Aorta (tissue), 5 donors: ENCODE data around the gene RPL19. TPM values are rescaled to one million over a fixed set of nuclear protein-coding genes. Genes with fewer than 3 reads are reported as not detected.
"Not testable (repeated sequence)": the region's sequence is repeated elsewhere in the genome, so short reads cannot be mapped to it uniquely, and the experiment has no call there.

Source experiments
- ATAC-seq: fragments of 200-7000 bp; cut with Tn5 transposase; one replicate; pipeline ENCODE4 v1.9.1; 2022; ENCODE audit warnings: moderate library complexity; ENCODE audit not compliant: low FRiP score
- DNase-seq, 2 donors: peaks; one replicate each; pipeline ENCODE4 v3.0.0-alpha.2; 2020
- H3K27ac ChIP-seq, 2 donors: one replicate each; pipeline ENCODE4 v1.5.1; 2013; ENCODE audit warnings: low read length in 2 of 2, mild to moderate bottlenecking in 2 of 2, moderate library complexity in 2 of 2, control low read depth in 1 of 2, inconsistent platforms in 1 of 2, low read depth in 1 of 2
- H3K27me3 ChIP-seq, 2 donors: one replicate each; pipeline ENCODE4 v1.6.1; 2013; ENCODE audit warnings: control low read depth in 1 of 2, low read length in 1 of 2, mild to moderate bottlenecking in 1 of 2, moderate library complexity in 1 of 2; ENCODE audit not compliant: insufficient read depth in 2 of 2, control insufficient read depth in 1 of 2
- H3K36me3 ChIP-seq, 2 donors: one replicate each; pipeline ENCODE4 v1.6.1; 2013; ENCODE audit warnings: control low read depth in 1 of 2, low read length in 1 of 2, mild to moderate bottlenecking in 1 of 2; ENCODE audit not compliant: insufficient read depth in 2 of 2, control insufficient read depth in 1 of 2
- H3K4me1 ChIP-seq, 2 donors: one replicate each; pipeline ENCODE4 v1.6.1; 2013; ENCODE audit warnings: low read length in 2 of 2, control low read depth in 1 of 2, mild to moderate bottlenecking in 1 of 2, moderate library complexity in 1 of 2; ENCODE audit not compliant: insufficient read depth in 2 of 2, control insufficient read depth in 1 of 2
- H3K4me3 ChIP-seq, 2 donors: one replicate each; pipeline ENCODE4 v1.5.1; 2013; ENCODE audit warnings: low read length in 2 of 2, control low read depth in 1 of 2, mild to moderate bottlenecking in 1 of 2
- H3K9me3 ChIP-seq: one replicate; pipeline ENCODE4 v1.6.1; 2013; ENCODE audit warnings: mild to moderate bottlenecking, low read length; ENCODE audit not compliant: control insufficient read depth
- WGBS, 2 donors: extraction: QIAGEN DNeasy Blood & Tissue Kit; methylation state at CpG; one replicate each; pipeline ENCODE4 v1.1.7; 2013; 5-methylcytosine and 5-hydroxymethylcytosine counted together
- intact Hi-C, 2 donors: fragments of 100-400 bp; cut with DNase I; formaldehyde crosslinking; loops; one replicate each; pipeline versions ENCODE4 v1.14.2 to v1.15.0; 2022
- polyA plus RNA-seq, 2 donors: library from polyadenylated mRNA; stranded (reverse); fragments of 200-250 nt; gene quantifications; one replicate each; pipeline ENCODE4 v1.2.3, GENCODE V29; 2013
- total RNA-seq, 2 donors: library from RNA; stranded (reverse); fragmentation: NEBNext Ultra II Directional; extraction: Animal tissue kit (Norgen Biotek cat#: 25700); gene quantifications; one replicate each; pipeline ENCODE4 v1.2.1, GENCODE V29; 2021
- donor health status: healthy with polysubstance abuse.
- donor health status: Bipolar disorder and iron deficiency.
- donor health status: DM: no; HTN: no; CAD: no.
- donor health status: DM: no; HTN: no; CAD: no.
- donor health status: DM: yes; HTN: yes; CAD: no.

Gene RPL19
- total and polyA plus RNA-seq, 4 donors: 1,206 to 3,759 (median 2,107) TPM

DNA sequence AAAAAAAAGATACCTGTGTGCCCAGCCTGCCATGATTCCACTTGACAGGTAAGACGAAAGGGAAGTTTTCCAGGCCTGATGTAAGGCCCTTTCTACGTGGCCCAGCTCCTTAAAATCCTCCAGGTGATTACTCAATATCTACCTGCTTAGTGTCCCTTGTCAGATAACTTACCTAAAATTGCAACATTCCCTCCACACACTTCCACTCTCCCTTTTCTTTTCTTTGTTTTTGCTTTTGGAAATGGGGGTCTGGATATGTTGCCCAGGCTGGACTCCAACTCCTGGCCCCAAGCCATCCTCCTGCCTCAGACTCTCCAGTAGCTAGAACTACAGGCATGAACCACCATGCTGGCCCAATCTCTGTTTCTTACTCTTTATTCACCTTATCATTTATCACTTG, 41.5 kb upstream of the RPL19 start:
- H3K9me3 ChIP-seq: no peaks in the 10 kb centered on the region
- ATAC-seq (no peak), DNase-seq (no peak)
- WGBS, 2 donors: 86 to 89% methylated on average over 2 of the region's 2 CpGs
- H3K27ac ChIP-seq: no peak overlapping the region
- no peaks in the 10 kb centered on the region for H3K36me3 ChIP-seq
- H3K4me1 ChIP-seq: no peaks in the 10 kb centered on the region
- no peak overlapping the region for H3K4me3 ChIP-seq
- no peaks in the 10 kb centered on the region for H3K27me3 ChIP-seq
- intact Hi-C loops: loop anchor here (10.0 kb wide), 3 partner anchors 284 to 484 kb away; partner anchors contain the start of genes CISD3 (in 1 of the 2), EPOP (in 1 of the 2) and LASP1 (in 1 of the 2)

DNA sequence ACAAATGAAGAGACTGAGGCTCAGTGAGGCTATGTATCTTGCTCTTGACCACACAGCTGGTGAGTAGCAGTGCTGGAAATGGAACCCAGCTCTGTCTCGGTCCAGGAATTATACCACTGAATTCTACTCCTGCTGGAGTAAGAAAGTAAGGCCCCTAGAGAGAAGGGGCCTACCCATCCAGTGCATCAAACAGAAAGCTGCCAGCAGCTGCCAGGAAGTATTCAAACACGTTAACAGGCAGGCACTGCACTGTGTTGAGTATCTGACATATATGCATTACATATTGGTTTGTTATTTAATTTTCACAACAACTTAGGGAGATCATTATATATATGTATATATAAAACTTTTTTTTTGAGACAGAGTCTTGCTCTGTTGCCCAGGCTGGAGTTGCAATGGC, 38.1 kb upstream of the RPL19 start:
- H3K27me3 ChIP-seq: no peaks in the 10 kb centered on the region
- intact Hi-C loops: no loop called here
- DNase-seq (no peak), ATAC-seq (no peak)
- H3K27ac ChIP-seq: no peak overlapping the region
- H3K4me1 ChIP-seq: no peaks in the 10 kb centered on the region
- H3K4me3 ChIP-seq: no peak overlapping the region
- 81 to 85% methylated on average over 2 of the region's 2 CpGs for WGBS, 2 donors
- no peaks in the 10 kb centered on the region for H3K36me3 ChIP-seq
- H3K9me3 ChIP-seq: no peaks in the 10 kb centered on the region

- intact Hi-C loops: no loop called here
- DNase-seq (peak; percentile 96), ATAC-seq (peak; percentile 93)
These were observed 35.4 kb upstream of the RPL19 start for GRCh38 chr17:39164675-39165143.

GRCh38 chr17:39165178-39165840, 34.8 kb upstream of the RPL19 start:
- ATAC-seq (peak; percentile 4), DNase-seq (no peak)
- intact Hi-C loops: no loop called here
- no peak overlapping the region for H3K27ac ChIP-seq
- no peaks in the 10 kb centered on the region for H3K27me3 ChIP-seq
- H3K9me3 ChIP-seq: no peaks in the 10 kb centered on the region
- H3K36me3 ChIP-seq: no peaks in the 10 kb centered on the region
- peak overlapping the region; percentile 0 to 23 for H3K4me3 ChIP-seq
- H3K4me1 ChIP-seq: no peaks in the 10 kb centered on the region
- 18 to 21% methylated on average over 48 to 51 of the region's 51 CpGs for WGBS, 2 donors

More at GRCh38 chr17:39164675-39165143, 35.4 kb upstream of the RPL19 start:
- no peaks in the 10 kb centered on the region for H3K9me3 ChIP-seq
- no peaks in the 10 kb centered on the region for H3K27me3 ChIP-seq
- no peak overlapping the region for H3K27ac ChIP-seq
- peak overlapping the region; percentile 0 to 32 for H3K4me3 ChIP-seq
- H3K36me3 ChIP-seq: no peaks in the 10 kb centered on the region
- 0 to 2% methylated on average over 15 of the region's 15 CpGs for WGBS, 2 donors
- no peaks in the 10 kb centered on the region for H3K4me1 ChIP-seq

DNA sequence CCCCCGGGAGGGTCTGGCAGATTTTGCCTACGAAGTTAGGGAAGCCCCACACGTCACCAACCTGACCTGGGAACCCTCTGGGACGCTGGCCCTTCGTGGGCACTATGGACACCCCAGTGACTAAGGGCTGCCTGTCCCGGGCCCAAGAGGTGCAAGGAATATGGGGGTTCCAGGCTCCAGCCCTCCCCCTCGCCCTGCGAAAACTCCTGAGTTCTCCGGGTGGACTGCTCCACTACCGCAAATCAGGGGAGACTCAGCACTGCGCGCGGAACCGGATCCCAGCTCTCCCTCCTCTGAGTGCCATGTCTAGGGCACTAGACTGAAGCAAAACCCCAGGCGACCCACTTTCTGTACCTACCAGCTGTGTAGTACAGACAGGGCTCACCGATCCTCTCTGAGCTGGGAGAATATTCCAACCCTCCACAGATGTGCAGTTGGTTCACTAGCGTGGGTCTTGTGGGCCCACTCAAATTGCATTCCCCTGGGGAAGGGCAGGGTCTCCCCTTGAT, 34.2 kb upstream of the RPL19 start, which contains the start of gene ARL5C:
Gene ARL5C (minus strand): TSS at position 321 of the 509 bp plus-strand sequence. CDS start 401 bp downstream, outside the sequence.
- H3K27ac ChIP-seq: no peak within 1 kb of the TSS
- intact Hi-C loops: no loop called here

DNA sequence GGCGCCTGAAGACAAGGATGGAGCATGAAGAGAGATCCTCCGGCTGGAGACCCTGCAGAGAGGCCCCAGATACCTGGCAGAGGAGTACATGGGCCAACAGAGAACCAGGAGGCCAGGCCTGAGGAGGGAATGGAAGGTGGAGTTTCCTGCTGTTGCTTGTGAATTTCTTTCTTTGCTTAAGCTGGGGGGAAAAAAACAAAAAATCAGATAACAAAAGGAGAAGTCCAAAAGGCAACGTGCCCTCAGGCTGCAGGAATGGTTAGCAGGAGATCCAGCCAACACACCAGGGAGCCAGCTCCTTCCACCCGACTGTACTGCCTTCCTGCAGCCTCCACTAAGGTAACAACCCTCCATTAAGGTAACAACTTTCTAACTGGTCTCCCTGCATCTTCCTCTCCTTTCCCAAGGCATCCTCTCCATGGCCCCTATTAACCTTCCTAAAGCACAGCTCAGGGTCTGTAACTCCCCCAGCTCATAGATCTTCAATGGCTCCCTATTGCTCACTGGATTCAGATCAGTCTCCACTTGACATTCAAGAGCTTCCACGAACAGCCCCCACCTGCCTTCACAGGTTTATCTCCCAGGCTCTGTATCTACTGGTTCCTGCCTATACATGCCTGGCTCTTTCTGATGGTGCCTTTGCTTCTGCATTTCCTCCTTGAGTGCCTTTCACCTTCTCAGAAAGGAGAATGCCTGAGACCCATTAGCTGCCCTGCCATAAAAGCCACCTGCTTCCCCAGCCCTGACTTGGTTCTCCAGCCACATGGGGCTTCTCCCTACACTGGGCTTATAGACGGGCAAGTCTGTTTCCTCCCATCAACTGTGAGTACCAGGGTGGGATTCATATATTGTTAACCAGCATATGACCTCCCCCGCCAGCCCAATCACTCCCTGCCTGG, 33.4 kb upstream of the RPL19 start:
- ATAC-seq (no peak), DNase-seq (no peak)
- H3K4me3 ChIP-seq: no peak overlapping the region
- intact Hi-C loops: no loop called here
- H3K27ac ChIP-seq: no peak overlapping the region
- 47 to 48% methylated on average over 7 of the region's 7 CpGs for WGBS, 2 donors
- H3K9me3 ChIP-seq: no peaks in the 10 kb centered on the region
- H3K36me3 ChIP-seq: no peaks in the 10 kb centered on the region
- no peaks in the 10 kb centered on the region for H3K4me1 ChIP-seq
- H3K27me3 ChIP-seq: no peaks in the 10 kb centered on the region

More for the DNA sequence above, 34.2 kb upstream of the RPL19 start, which contains the start of gene ARL5C:
- no peak for DNase-seq
- Histone ChIP-seq H3K36me3 (no peaks in the 10 kb centered on the region), H3K27me3 (no peaks in the 10 kb centered on the region), H3K4me1 (no peaks in the 10 kb centered on the region), H3K9me3 (no peaks in the 10 kb centered on the region), H3K4me3 (peak within 1 kb of the TSS; percentile 0 to 23)
- 71 to 73% methylated on average over 17 of the region's 17 CpGs for WGBS, 2 donors
- ATAC-seq: peak; percentile 4

DNA sequence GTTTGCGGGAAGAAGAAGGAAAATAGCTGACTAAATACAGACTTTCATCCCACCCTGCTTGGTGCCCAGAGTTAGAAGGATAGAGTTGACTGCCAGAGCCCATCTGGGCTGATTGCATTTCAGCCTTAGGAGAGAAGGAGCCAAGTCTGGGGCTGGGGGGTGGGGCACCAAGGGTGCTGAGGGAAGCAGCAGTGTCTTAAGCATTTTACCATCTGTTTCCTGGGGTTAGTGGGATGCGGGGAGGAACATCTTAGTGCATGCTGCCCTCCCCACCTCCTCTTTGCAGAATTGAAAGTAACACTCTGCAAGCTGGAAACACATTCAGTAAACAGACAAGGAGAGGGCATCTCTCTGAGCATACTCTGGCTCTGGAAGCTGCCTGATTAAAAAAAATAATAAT, 32.6 kb upstream of the RPL19 start:
- 17 to 21% methylated on average over 2 of the region's 2 CpGs for WGBS, 2 donors
- intact Hi-C loops: no loop called here

DNA sequence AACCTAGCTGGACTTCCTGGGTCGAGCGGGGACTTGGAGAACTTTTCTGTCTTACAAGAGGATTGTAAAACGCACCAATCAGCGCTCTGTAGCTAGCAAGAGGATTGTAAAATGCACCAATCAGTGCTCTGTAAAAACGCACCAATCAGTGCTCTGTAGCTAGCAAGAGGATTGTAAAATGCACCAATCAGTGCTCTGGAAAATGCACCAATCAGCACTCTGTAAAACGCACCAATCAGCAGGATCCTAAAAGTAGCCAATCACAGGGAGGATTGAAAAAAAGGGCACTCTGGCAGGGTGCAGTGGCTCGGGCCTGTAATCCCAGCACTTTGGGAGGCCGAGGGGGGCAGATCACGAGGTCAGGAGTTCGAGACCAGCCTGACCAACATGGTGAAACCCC, 31.6 kb upstream of the RPL19 start:
- H3K36me3 ChIP-seq, intact Hi-C loops, H3K4me3 ChIP-seq, H3K27ac ChIP-seq, H3K4me1 ChIP-seq, DNase-seq, H3K27me3 ChIP-seq, ATAC-seq, H3K9me3 ChIP-seq: not testable (repeated sequence)
- 98 to 99% methylated on average over 10 of the region's 10 CpGs for WGBS, 2 donors

More for the DNA sequence above, 32.6 kb upstream of the RPL19 start:
- Histone ChIP-seq H3K27ac (no peak overlapping the region), H3K27me3 (no peaks in the 10 kb centered on the region), H3K4me1 (no peaks in the 10 kb centered on the region), H3K4me3 (no peak overlapping the region), H3K36me3 (no peaks in the 10 kb centered on the region), H3K9me3 (no peaks in the 10 kb centered on the region)
- no peak for DNase-seq
- no peak for ATAC-seq
